NCI-H2227 treated with DMSO at 0.1 percent for 48 hours (cell line): ENCODE measurements around the gene CALCB.

ENCODE experiments used
- DNase-seq: peaks from one replicate; lab custom pipeline; 2025; lab: John Stamatoyannopoulos, UW

The CALCB gene

DNA sequence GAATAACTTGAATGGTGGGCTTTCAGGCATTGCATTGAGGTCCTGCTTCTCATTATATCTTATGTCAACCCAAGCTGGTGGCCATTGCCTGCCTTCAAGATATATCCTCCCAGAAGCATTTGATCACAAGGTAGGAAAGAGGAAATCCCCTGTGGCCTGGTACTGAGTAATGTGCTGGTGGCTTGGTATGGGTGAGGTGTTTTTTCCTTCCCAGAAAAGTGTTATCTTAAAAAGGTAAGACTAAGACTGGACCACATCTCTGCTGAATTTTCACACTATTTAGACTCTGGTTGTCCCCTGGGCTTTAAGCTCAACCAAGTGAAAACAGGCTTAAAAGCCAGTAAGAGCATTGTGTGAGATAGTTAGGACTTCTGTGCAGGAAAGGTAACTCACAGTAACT lies 45.0 kb downstream of the CALCB start:
- DNase-seq: no peak

DNA sequence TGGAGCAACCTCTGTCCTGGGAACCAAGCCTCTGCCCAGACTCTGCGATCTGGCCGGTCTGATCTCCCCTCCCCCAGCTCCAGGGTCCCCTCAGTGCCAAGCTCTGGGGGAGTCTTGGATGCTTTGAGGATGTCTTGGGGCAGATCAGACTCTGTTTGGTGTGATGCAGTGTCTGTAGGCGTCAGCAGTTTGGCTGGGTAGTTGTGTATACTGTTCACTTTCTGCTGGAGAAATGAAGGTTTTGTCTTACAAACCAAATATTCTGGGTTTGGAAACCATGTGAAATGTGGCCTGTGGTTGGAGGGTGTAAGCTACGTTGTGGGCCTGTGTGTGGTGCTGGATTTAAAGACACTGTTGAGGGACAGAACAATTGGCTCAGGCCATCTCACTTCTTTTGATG lies 46.0 kb downstream of the CALCB start:
- no peak for DNase-seq

DNA sequence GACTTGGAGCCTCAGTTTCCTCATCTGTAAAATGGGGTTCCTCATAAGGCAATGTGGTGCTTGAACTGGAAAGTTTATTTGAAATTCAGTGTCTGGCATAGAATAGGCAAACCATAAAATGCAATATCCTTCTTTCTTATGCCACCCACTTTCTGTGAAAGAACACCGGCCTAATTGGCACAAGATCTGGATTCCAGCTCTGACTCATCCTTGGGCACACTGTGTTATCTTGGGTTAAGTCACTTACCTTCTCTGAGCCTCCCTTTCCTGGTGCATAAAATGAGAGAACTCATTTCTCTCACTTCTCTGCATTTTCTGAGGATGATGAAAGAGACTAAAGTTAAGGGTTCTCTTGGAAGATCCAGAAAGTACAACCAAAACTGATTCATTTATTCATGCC lies 46.4 kb downstream of the CALCB start:
- no peak for DNase-seq

DNA sequence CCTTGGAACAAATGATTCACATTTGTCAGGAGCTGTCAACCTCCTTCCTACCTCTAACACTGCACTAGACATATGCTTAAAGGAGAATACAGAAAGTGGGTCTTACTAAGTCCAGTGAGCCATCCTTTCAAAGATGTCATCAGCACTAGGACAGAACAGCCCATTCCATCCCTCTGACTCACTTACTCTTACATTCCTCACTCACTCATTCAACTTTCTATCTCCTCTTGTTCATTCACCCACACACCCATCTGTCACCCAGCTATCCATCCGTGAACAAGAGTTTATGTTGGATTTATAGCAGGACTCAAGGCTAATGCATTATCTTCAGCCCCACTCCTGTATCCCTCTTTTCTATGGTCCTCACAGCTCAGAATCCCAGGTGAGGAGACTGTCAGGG lies 50.5 kb downstream of the CALCB start:
- DNase-seq: no peak

DNA sequence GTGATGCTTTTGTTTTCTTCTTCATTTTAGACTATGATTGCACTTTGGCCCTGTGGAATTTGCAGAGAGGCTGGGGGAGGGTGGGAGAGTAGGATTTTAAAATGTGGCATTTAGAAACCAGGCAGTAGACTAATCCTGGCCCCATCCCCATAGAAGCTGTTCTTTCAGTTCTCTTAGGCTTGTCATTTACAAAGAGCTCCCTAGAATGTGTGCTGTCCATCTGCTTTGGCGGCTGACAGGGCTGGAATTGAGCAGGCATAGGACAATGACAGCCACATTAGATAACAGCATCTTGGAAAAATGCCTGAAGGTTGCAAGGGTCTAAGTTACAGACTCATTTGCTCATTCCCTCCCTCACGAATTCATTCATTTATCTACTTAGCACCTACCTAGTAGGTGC lies 51.1 kb downstream of the CALCB start:
- DNase-seq: no peak

DNA sequence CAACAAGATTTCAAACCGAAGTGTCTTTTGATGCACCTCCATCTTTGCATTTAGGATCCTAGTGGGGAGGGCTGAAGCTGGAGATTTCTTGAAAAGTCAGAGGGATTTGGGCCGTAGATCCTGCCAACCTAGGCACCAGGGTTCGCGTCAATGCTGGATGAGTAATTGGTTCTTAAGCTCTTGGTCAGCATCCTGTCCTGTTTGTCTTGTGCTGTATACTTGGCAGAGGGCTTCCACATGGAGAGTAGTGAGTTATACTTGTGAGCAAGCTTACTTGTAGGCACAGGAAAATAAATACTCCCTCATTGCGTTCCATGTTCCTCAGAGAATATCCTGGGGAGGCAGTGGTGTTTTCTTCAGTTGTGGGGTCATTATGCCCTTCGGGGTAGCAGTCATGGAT lies 53.9 kb downstream of the CALCB start:
- no peak for DNase-seq
